SK-N-MC (cell line): ENCODE results near the gene LHFPL6.

Source experiments
- DNase-seq: peaks from one replicate; pipeline ENCODE4 v3.0.0-alpha.2; 2011; ENCODE audit warnings: low read depth, low spot score
- H3K27ac ChIP-seq: fragments of 200-600 bp; sonication (generic); 2 replicates; pipeline ENCODE4 v1.5.1; 2016; ENCODE audit warnings: mixed run types
- H3K36me3 ChIP-seq: fragments of 200-600 bp; sonication (generic); 2 replicates; pipeline ENCODE4 v1.6.1; 2017; ENCODE audit warnings: antibody characterized with exemption, low read length, mixed read lengths; ENCODE audit not compliant: insufficient read depth
- H3K4me3 ChIP-seq: fragments of 200-600 bp; sonication (generic); 2 replicates; pipeline ENCODE4 v1.5.1; 2016
- H3K9ac ChIP-seq: fragments of 200-600 bp; sonication (generic); 2 replicates; pipeline ENCODE4 v1.8.0; 2017; ENCODE audit warnings: mixed run types, mixed read lengths; ENCODE audit not compliant: insufficient read length
- H3K9me3 ChIP-seq: fragments of 200-600 bp; sonication (generic); 2 replicates; pipeline ENCODE4 v1.6.1; 2017; ENCODE audit warnings: low read depth, mild to moderate bottlenecking, antibody characterized with exemption, low read length, moderate library complexity, mixed read lengths
- EZH2 ChIP-seq: fragments of 200-600 bp; sonication (generic); IDR thresholded peaks from one replicate; pipeline ENCODE4 v1.6.1; 2017; ENCODE audit warnings: antibody characterized with exemption
- FOXP2 ChIP-seq: optimal IDR thresholded peaks from 2 replicates; pipeline ENCODE3; 2011; ENCODE audit warnings: mild to moderate bottlenecking, moderate library complexity; ENCODE audit not compliant: insufficient read depth; ENCODE audit errors: extremely low read length, control extremely low read depth
- POLR2AphosphoS5 ChIP-seq: IDR thresholded peaks from 2 replicates; pipeline ENCODE4 v1.6.1; 2012; ENCODE audit warnings: mild to moderate bottlenecking, low read depth, low read length, borderline replicate concordance

The LHFPL6 gene

GRCh38 chr13:39452834-39453233 lies 150.2 kb downstream of the LHFPL6 start:
- Histone ChIP-seq H3K9me3 (peaks cover 3% of the 10 kb centered on the region; the same call in 1 of the 2 replicates), H3K4me3 (peak overlapping the region; percentile 56), H3K27ac (peak overlapping the region; percentile 98), H3K36me3 (peaks cover 6% of the 10 kb centered on the region; the same call in 1 of the 2 replicates), H3K9ac (no peak overlapping the region)
- no peak for DNase-seq
- TF ChIP-seq POLR2AphosphoS5 (no peak), FOXP2 (no peak), EZH2 (no peak)

- peak overlapping the region; percentile 58 for H3K9ac ChIP-seq
- H3K27ac ChIP-seq = peak overlapping the region; percentile 98
- H3K4me3 ChIP-seq = peak overlapping the region; percentile 56
- peaks cover 3% of the 10 kb centered on the region; the same call in 1 of the 2 replicates for H3K9me3 ChIP-seq
- no peak for TF ChIP-seq FOXP2
- TF ChIP-seq EZH2 = no peak
- TF ChIP-seq POLR2AphosphoS5 = no peak
- H3K36me3 ChIP-seq = 0 out of 2 replicates have a peak, but pooled peaks cover 5% of the 10 kb centered on the region
- DNase-seq = no peak
Observed at GRCh38 chr13:39452417-39452816, 150.6 kb downstream of the LHFPL6 start.

GRCh38 chr13:39451860-39452301 lies 151.1 kb downstream of the LHFPL6 start:
- peak; percentile 90 for DNase-seq
- Histone ChIP-seq H3K36me3 (no peaks in the 10 kb centered on the region), H3K4me3 (peak overlapping the region; percentile 56), H3K9ac (peak overlapping the region; percentile 58), H3K27ac (peak overlapping the region; percentile 98), H3K9me3 (no peaks in the 10 kb centered on the region)
- TF ChIP-seq EZH2 (no peak), POLR2AphosphoS5 (no peak), FOXP2 (no peak)

GRCh38 chr13:39451301-39451700 lies 151.7 kb downstream of the LHFPL6 start:
- TF ChIP-seq POLR2AphosphoS5 = no peak
- no peak for TF ChIP-seq FOXP2
- no peak for TF ChIP-seq EZH2
- Histone ChIP-seq H3K27ac (peak overlapping the region; percentile 98), H3K9me3 (no peaks in the 10 kb centered on the region), H3K9ac (peak overlapping the region; percentile 58), H3K36me3 (no peaks in the 10 kb centered on the region), H3K4me3 (peak overlapping the region; percentile 56)
- peak; percentile 63 for DNase-seq

GRCh38 chr13:39450176-39450575 lies 152.8 kb downstream of the LHFPL6 start:
- Histone ChIP-seq H3K4me3 (no peak overlapping the region), H3K9me3 (no peaks in the 10 kb centered on the region), H3K36me3 (no peaks in the 10 kb centered on the region), H3K27ac (no peak overlapping the region), H3K9ac (no peak overlapping the region)
- TF ChIP-seq POLR2AphosphoS5 (no peak), FOXP2 (no peak), EZH2 (no peak)
- no peak for DNase-seq

- no peak overlapping the region for H3K9ac ChIP-seq
- DNase-seq = no peak
- no peaks in the 10 kb centered on the region for H3K36me3 ChIP-seq
- no peaks in the 10 kb centered on the region for H3K9me3 ChIP-seq
- TF ChIP-seq POLR2AphosphoS5 (no peak), EZH2 (no peak), FOXP2 (no peak)
- H3K27ac ChIP-seq = no peak overlapping the region
- H3K4me3 ChIP-seq = no peak overlapping the region
Observed at GRCh38 chr13:39448834-39449233, 154.2 kb downstream of the LHFPL6 start.

GRCh38 chr13:39446865-39447264 lies 156.1 kb downstream of the LHFPL6 start:
- Histone ChIP-seq H3K27ac (no peak overlapping the region), H3K9me3 (no peaks in the 10 kb centered on the region), H3K36me3 (no peaks in the 10 kb centered on the region), H3K4me3 (no peak overlapping the region), H3K9ac (no peak overlapping the region)
- DNase-seq = no peak
- TF ChIP-seq POLR2AphosphoS5 (no peak), EZH2 (no peak), FOXP2 (no peak)

GRCh38 chr13:39444866-39445265 lies 158.1 kb downstream of the LHFPL6 start:
- no peaks in the 10 kb centered on the region for H3K36me3 ChIP-seq
- no peak overlapping the region for H3K4me3 ChIP-seq
- no peak for TF ChIP-seq EZH2
- TF ChIP-seq POLR2AphosphoS5 = no peak
- TF ChIP-seq FOXP2 = no peak
- no peak overlapping the region for H3K9ac ChIP-seq
- DNase-seq = no peak
- H3K27ac ChIP-seq = no peak overlapping the region
- no peaks in the 10 kb centered on the region; the same call in 1 of the 2 replicates for H3K9me3 ChIP-seq

- TF ChIP-seq EZH2 (no peak), FOXP2 (no peak), POLR2AphosphoS5 (no peak)
- no peak for DNase-seq
- no peak overlapping the region for H3K4me3 ChIP-seq
- peaks cover 4% of the 10 kb centered on the region; the same call in 1 of the 2 replicates for H3K36me3 ChIP-seq
- no peak overlapping the region for H3K27ac ChIP-seq
- no peaks in the 10 kb centered on the region for H3K9me3 ChIP-seq
- H3K9ac ChIP-seq = no peak overlapping the region
Observed at GRCh38 chr13:39433651-39434050, 169.3 kb downstream of the LHFPL6 start.
